Neural progenitor cell (in vitro differentiated cells): ENCODE data around the gene RAX. TPM values are rescaled to one million over a fixed set of nuclear protein-coding genes. Genes with fewer than 3 reads are reported as not detected.
A peak's percentile ranks its signal among the peaks of the same experiment; 100 is the strongest.

Experiments used
- DNase-seq: peaks from one replicate; pipeline ENCODE4 v3.0.0-alpha.2; 2016; ENCODE audit warnings: low spot score
- H2AFZ ChIP-seq: fragments of 200-600 bp; sonication (generic); replicated peaks from 2 replicates; pipeline ENCODE4 v1.6.1; 2016; ENCODE audit warnings: antibody characterized with exemption
- H3F3A ChIP-seq: fragments of 200-600 bp; sonication (generic); 2 replicates; pipeline ENCODE4 v1.6.1; 2016; ENCODE audit warnings: antibody characterized with exemption, low read depth
- H3K27ac ChIP-seq: fragments of 200-600 bp; sonication (generic); 2 replicates; pipeline ENCODE4 v1.5.1; 2016; ENCODE audit warnings: mild to moderate bottlenecking
- H3K27me3 ChIP-seq: fragments of 200-600 bp; sonication (generic); 2 replicates; pipeline ENCODE4 v1.6.1; 2016; ENCODE audit warnings: mild to moderate bottlenecking, moderate library complexity
- H3K36me3 ChIP-seq: fragments of 200-600 bp; sonication (generic); 2 replicates; pipeline ENCODE4 v1.5.1; 2016
- H3K4me1 ChIP-seq: fragments of 200-600 bp; sonication (generic); 2 replicates; pipeline ENCODE4 v1.6.1; 2016; ENCODE audit warnings: mixed run types
- H3K4me2 ChIP-seq: fragments of 200-600 bp; sonication (generic); 2 replicates; pipeline ENCODE4 v1.6.1; 2016
- H3K4me3 ChIP-seq: fragments of 200-600 bp; sonication (generic); 2 replicates; pipeline ENCODE4 v1.5.1; 2016
- H3K79me2 ChIP-seq: fragments of 200-600 bp; sonication (generic); 2 replicates; pipeline ENCODE4 v1.6.1; 2016; ENCODE audit warnings: low read depth
- H3K9ac ChIP-seq: fragments of 200-600 bp; sonication (generic); 2 replicates; pipeline ENCODE4 v1.6.1; 2016
- H3K9me3 ChIP-seq: fragments of 200-600 bp; sonication (generic); 2 replicates; pipeline ENCODE4 v1.5.1; 2016; ENCODE audit warnings: low read depth
- H4K20me1 ChIP-seq: fragments of 200-600 bp; sonication (generic); 2 replicates; pipeline ENCODE4 v1.6.1; 2016; ENCODE audit warnings: low read depth
- H3K27ac Mint-ChIP-seq: 3 replicates; pipeline ENCODE4 v1.8.0; 2021; ENCODE audit warnings: mixed read lengths
- H3K27me3 Mint-ChIP-seq: 2 replicates; pipeline ENCODE4 v1.8.0; 2022; ENCODE audit warnings: low read depth, mild to moderate bottlenecking, inconsistent platforms, moderate library complexity, mixed read lengths; ENCODE audit not compliant: insufficient read depth
- H3K36me3 Mint-ChIP-seq: 3 replicates; pipeline ENCODE4 v1.8.0; 2021; ENCODE audit warnings: mixed read lengths
- H3K4me1 Mint-ChIP-seq: 3 replicates; pipeline ENCODE4 v1.8.0; 2021; ENCODE audit warnings: mixed read lengths
- H3K4me3 Mint-ChIP-seq: 3 replicates; pipeline ENCODE4 v1.8.0; 2021; ENCODE audit warnings: mild to moderate bottlenecking, moderate library complexity, mixed read lengths
- H3K9me3 Mint-ChIP-seq: 3 replicates; pipeline ENCODE4 v1.8.0; 2020; ENCODE audit warnings: mixed read lengths
- CTCF ChIP-seq: fragments of 200-600 bp; sonication (generic); IDR thresholded peaks from 2 replicates; pipeline ENCODE4 v1.5.1; 2017; ENCODE audit warnings: antibody characterized with exemption, mild to moderate bottlenecking
- EZH2 ChIP-seq: fragments of 200-600 bp; sonication (generic); IDR thresholded peaks from 2 replicates; pipeline ENCODE4 v1.6.1; 2017; ENCODE audit warnings: antibody characterized with exemption, mild to moderate bottlenecking, moderate library complexity
- EZH2phosphoT487 ChIP-seq: fragments of 200-600 bp; sonication (generic); IDR thresholded peaks from 2 replicates; pipeline ENCODE4 v1.6.1; 2017; ENCODE audit warnings: antibody characterized with exemption
- total RNA-seq: library from RNA; depleted of rRNA; stranded (reverse); fragments of >200 nt; gene quantifications from 2 replicates; pipeline ENCODE4 v1.2.3, GENCODE V29; 2015; ENCODE audit warnings: low replicate concordance

The RAX gene
- total RNA-seq, 1 donor from 2014 or later = 20.7 TPM

DNA sequence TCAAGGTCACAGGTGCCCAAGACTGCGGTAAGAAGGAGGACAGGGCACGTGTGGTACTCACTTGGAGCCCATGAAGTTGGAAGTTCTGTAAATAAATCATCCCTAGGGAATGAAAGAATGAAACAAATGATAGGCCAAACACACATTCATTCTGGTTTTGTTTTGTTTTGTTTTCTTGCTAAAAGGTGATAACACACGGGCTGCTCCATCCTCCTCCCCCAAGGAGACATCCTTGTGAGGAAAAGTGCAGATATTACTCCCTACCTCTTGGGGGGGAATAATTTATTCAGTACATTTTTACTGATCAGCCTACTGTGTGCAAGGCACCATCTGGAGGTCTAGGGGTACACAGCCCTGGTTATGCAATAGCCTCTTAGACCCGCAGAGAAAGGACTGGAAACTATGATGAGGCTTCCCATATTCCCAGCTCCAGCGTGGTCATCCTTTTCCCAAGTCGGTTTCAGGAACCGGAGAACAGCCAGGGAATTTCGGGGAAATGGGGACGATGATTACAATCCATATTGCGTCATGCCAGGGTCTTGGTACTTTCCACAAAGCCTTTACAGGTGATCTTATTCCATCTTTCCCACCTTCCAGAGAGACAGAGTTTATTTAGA lies 6.3 kb downstream of the RAX start:
- no peak for TF ChIP-seq CTCF
- no peak for TF ChIP-seq EZH2phosphoT487
- TF ChIP-seq EZH2 = peak; percentile 11
- peaks cover 17% of the 10 kb centered on the region for H3K4me1 Mint-ChIP-seq
- Histone ChIP-seq H4K20me1 (peaks cover 72% of the 10 kb centered on the region), H3K4me2 (no peak overlapping the region), H3K4me3 (no peak overlapping the region), H3K4me1 (peaks cover 51% of the 10 kb centered on the region), H2AFZ (no peak overlapping the region), H3K9ac (no peak overlapping the region), H3F3A (peaks cover 77% of the 10 kb centered on the region), H3K27me3 (peaks cover 99% of the 10 kb centered on the region), H3K79me2 (peaks cover 27% of the 10 kb centered on the region), H3K36me3 (peaks cover 25% of the 10 kb centered on the region), H3K27ac (no peak overlapping the region), H3K9me3 (no peaks in the 10 kb centered on the region)
- no peaks in the 10 kb centered on the region for H3K36me3 Mint-ChIP-seq
- H3K4me3 Mint-ChIP-seq = peak overlapping the region; percentile 50
- no peak overlapping the region for H3K27ac Mint-ChIP-seq
- no peak for DNase-seq
- H3K9me3 Mint-ChIP-seq = peaks cover 5% of the 10 kb centered on the region
- peaks cover 91% of the 10 kb centered on the region for H3K27me3 Mint-ChIP-seq

DNA sequence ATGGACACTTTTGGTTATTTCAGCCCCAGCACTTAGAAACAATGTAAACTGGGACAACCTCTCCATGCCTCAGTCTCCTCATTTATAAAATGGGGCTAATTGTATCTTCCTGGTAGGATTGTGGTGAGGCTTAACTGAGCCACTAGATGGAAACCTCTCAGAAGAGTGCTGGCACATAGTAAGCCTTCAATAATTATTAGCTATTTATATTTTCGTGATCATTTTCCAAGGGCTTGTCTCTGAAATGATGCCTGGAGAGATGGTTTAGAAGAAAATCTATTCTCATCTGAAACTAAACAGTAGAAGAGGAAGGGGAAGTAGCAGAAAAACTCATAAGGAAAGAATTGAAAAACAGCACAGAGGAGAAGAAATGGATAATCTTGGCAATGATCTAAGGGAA lies 6.8 kb downstream of the RAX start:
- Histone ChIP-seq H3K4me3 (no peak overlapping the region), H4K20me1 (peaks cover 66% of the 10 kb centered on the region), H3K9me3 (no peaks in the 10 kb centered on the region), H3K4me2 (no peak overlapping the region), H2AFZ (no peak overlapping the region), H3K27ac (no peak overlapping the region), H3K79me2 (peaks cover 22% of the 10 kb centered on the region), H3K4me1 (peaks cover 45% of the 10 kb centered on the region), H3K9ac (no peak overlapping the region), H3K27me3 (peaks cover 99% of the 10 kb centered on the region), H3F3A (peaks cover 72% of the 10 kb centered on the region), H3K36me3 (peaks cover 23% of the 10 kb centered on the region)
- DNase-seq = no peak
- Mint-ChIP-seq H3K4me1 (peaks cover 17% of the 10 kb centered on the region), H3K9me3 (peaks cover 7% of the 10 kb centered on the region), H3K27ac (no peak overlapping the region), H3K27me3 (peaks cover 88% of the 10 kb centered on the region), H3K4me3 (no peak overlapping the region), H3K36me3 (no peaks in the 10 kb centered on the region)
- TF ChIP-seq EZH2 (no peak), EZH2phosphoT487 (no peak), CTCF (no peak)

- H3K4me3 Mint-ChIP-seq = no peak overlapping the region
These were observed 7.3 kb downstream of the RAX start for GRCh38 chr18:59265974-59266369.

More at GRCh38 chr18:59265974-59266369, 7.3 kb downstream of the RAX start:
- H3K36me3 ChIP-seq = peaks cover 20% of the 10 kb centered on the region
- H3K79me2 ChIP-seq = peaks cover 17% of the 10 kb centered on the region
- Mint-ChIP-seq H3K4me1 (peaks cover 17% of the 10 kb centered on the region), H3K27ac (no peak overlapping the region), H3K36me3 (no peaks in the 10 kb centered on the region), H3K27me3 (peaks cover 84% of the 10 kb centered on the region), H3K9me3 (peaks cover 7% of the 10 kb centered on the region)
- no peak overlapping the region for H3K9ac ChIP-seq
- TF ChIP-seq CTCF = no peak
- no peak for TF ChIP-seq EZH2phosphoT487
- no peak for TF ChIP-seq EZH2
- H2AFZ ChIP-seq = no peak overlapping the region
- peaks cover 98% of the 10 kb centered on the region for H3K27me3 ChIP-seq
- no peaks in the 10 kb centered on the region for H3K9me3 ChIP-seq
- H3K27ac ChIP-seq = no peak overlapping the region
- peaks cover 41% of the 10 kb centered on the region for H3K4me1 ChIP-seq
- H3K4me3 ChIP-seq = peak overlapping the region; percentile 46
- peak overlapping the region; percentile 63 for H3K4me2 ChIP-seq
- peaks cover 67% of the 10 kb centered on the region for H3F3A ChIP-seq
- H4K20me1 ChIP-seq = peaks cover 61% of the 10 kb centered on the region
- no peak for DNase-seq
